GM19023 (cell line): ENCODE data around the gene SPOUT1.

Experiments used
- ATAC-seq: cut with Tn5 transposase; IDR thresholded peaks from one replicate; pipeline ENCODE4 v1.9.1; 2021; ENCODE audit warnings: mild to moderate bottlenecking, moderate library complexity; ENCODE audit not compliant: unreplicated experiment

The SPOUT1 gene

GRCh38 chr9:128836509-128837145, 7.0 kb upstream of the SPOUT1 start:
- no peak for ATAC-seq

DNA sequence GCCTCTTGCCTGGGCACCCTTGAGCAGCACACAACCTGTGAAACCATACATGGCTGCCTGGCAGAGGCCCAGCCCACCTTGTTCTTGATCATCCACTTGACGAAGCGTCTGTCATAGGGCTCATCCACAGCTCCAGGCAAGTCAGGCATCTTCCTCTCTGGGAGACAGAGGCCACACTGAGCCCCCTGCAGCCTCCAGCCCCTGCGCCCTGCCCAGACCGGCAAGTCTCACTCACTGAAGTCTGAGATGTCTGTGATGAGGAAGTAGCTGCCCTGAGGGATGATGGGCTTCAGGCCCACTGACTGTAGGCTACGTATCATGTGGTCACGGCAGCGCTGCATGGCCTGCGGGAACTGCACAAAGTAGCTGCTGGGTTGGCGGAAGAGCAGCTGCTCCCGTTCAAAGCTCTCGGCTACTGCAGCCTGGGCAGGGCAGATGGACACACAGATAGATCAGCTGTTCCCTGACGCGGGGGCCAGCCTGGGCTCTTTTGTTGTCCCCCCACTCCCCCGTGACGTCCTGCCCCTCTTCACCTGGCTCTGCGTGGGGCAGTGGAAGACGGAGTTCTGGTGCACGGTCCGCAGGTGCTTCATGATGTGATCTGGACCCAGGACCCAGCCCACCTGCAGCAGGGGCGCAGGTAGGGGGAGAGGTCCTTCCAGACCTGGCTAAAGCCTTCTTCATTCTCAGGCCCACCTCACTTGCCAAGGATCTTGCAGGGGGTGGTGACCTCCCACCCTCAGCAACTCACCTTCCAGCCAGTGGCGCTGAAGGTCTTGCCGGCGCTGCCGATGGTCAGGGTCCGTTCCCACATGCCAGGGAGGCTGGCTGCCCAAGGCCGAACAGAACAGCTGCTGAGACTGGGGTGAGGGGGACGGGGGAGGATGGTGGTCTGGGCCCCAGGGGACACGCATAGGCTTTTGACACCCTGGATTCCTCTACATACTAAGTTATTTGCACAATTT, 5.9 kb upstream of the SPOUT1 start:
- ATAC-seq: no peak

GRCh38 chr9:128833696-128834095, 4.1 kb upstream of the SPOUT1 start:
- ATAC-seq: no peak

- peak; percentile 3 for ATAC-seq
These were observed 708 bp downstream of the SPOUT1 start for GRCh38 chr9:128828719-128829452.

DNA sequence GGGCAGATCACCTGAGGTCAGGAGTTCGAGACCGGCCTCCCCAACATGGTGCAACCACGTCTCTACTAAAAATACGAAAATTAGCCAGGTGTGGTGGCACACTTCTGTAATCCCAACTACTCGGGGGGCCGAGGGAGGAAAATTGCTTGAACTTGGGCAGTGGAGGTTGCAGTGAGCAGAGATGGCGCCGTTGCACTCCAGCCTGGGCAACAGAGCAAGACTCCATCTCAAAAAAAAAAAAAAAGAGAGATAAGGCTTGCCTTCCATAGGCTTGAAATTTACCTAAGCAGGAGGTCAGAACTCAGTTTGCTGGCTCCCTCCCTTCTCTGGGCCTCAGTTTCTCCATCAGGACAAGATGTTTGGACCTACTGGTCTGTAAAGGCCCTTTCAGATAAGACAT, 1.3 kb downstream of the SPOUT1 start:
- ATAC-seq: no peak

- no peak for ATAC-seq
These were observed 3.5 kb downstream of the SPOUT1 start for GRCh38 chr9:128825923-128826700.

GRCh38 chr9:128824911-128825310, 4.7 kb downstream of the SPOUT1 start:
- ATAC-seq: no peak

DNA sequence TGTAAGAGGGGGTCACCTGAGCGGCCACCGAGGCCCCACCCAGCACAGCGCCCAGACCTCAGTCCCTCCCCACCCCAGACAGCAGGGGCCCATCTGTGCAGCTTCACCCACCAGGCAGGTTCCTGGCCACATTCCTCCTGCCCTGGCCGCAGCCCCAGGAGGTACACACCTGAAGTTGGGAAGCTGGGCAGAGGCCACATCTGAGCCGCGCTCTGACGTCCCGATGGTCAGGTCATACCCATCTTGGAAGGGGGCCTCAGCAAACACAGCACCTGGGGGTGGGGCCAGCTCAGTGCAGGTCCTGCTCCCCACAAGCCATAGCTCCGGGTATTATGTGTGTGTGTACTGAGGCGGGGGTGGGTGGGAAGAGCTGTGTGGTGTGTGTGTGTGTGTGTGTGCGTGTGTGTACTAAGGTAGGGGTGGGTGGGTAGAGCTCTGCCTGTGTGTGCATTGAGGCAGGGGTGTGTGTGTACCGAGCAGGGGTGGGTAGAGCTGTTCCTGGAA, 5.6 kb downstream of the SPOUT1 start:
- ATAC-seq: no peak

DNA sequence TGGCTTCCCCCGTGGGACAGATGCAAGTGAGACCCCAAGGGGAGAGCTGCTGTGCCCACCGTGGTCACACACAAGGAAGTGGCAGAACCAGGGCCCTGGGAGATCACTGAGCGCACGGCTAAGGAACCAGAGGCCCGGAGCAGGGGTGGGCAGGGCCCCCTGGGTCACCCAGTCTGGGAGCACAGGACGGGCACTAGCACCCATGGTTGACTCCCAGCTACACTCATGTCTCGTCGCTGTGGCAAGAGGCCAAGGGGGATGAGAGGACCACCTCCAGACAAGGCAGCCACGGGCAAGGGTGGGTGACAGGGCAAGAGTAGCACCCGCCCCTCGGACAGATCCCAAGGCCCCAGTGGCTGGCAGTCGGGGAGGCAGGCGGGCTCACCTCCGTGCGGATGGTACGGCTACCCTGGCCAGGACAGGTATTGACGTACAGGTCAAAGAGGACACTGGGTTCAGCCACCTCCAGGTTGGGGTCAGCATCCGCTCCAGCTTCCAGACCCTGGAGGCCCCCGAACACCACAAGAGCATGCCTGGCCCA, 6.2 kb downstream of the SPOUT1 start:
- ATAC-seq: no peak

- ATAC-seq: no peak
These were observed 7.1 kb downstream of the SPOUT1 start for GRCh38 chr9:128822407-128823042.

GRCh38 chr9:128821584-128822406, 7.8 kb downstream of the SPOUT1 start:
- no peak for ATAC-seq

- no peak for ATAC-seq
These were observed 8.7 kb downstream of the SPOUT1 start for GRCh38 chr9:128820665-128821583.

- ATAC-seq: no peak
These were observed 9.6 kb downstream of the SPOUT1 start for GRCh38 chr9:128819716-128820664.

- ATAC-seq: peak; percentile 19
These were observed 10.5 kb downstream of the SPOUT1 start for GRCh38 chr9:128818839-128819715.

DNA sequence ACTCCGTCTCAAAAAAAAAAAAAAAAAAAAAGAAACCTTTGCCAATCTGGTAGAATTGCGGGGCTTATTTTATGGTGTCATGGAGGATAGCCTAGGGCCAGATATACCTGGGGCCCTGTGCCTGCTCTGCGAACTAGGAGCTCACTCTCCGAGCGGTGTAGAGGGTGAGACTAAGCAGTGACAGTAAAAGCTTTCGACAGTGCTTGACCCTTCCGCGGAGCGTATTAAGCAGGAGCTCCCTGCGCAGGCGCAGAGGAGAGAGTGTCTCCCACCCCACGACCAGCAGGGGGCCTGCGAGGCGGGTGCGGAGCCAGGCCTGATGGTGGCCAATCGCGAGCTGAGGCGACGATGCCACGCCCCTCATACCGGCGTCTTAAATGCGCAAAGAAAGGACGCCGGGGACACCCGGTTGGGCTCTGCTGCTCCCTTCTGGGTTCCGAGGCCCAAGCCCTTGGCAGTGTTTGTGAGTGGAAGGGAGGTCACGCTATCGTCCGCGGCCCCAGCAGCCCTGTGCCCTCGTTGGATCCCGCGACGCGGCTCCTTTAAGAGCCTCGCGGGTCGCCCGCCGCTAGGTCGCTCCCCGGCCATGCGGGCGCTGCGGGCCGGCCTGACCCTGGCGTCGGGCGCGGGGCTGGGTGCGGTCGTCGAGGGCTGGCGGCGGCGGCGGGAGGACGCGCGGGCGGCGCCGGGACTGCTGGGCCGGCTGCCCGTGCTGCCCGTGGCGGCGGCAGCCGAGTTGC, 11.3 kb downstream of the SPOUT1 start, which contains the start of gene ENDOG:
Gene ENDOG (plus strand): TSS at position 402 of the 740 bp plus-strand sequence. CDS start 185 bp downstream, at position 587.
- ATAC-seq: peak; percentile 87
